Chondrocyte (in vitro differentiated cells): ENCODE data around the gene LRP6. TPM values are rescaled to one million over a fixed set of nuclear protein-coding genes. Genes with fewer than 3 reads are reported as not detected.

ENCODE experiments used
- DNase-seq: peaks from one replicate; pipeline ENCODE4 v3.0.0; 2021; ENCODE audit warnings: mixed read lengths, low spot score
- H3K27ac Mint-ChIP-seq: one replicate; pipeline ENCODE4 v1.8.0; 2021; ENCODE audit warnings: mild to moderate bottlenecking, moderate library complexity, mixed read lengths; ENCODE audit not compliant: unreplicated experiment
- H3K27me3 Mint-ChIP-seq: 2 replicates; pipeline ENCODE4 v1.8.0; 2021; ENCODE audit warnings: low read depth, mixed read lengths
- H3K36me3 Mint-ChIP-seq: 2 replicates; pipeline ENCODE4 v1.8.0; 2021; ENCODE audit warnings: low read depth, mixed read lengths
- H3K4me1 Mint-ChIP-seq: 2 replicates; pipeline ENCODE4 v1.8.0; 2021; ENCODE audit warnings: low read depth, mild to moderate bottlenecking, mixed read lengths
- H3K4me3 Mint-ChIP-seq: one replicate; pipeline ENCODE4 v1.8.0; 2021; ENCODE audit warnings: mild to moderate bottlenecking, moderate library complexity, mixed read lengths; ENCODE audit not compliant: unreplicated experiment
- H3K9me3 Mint-ChIP-seq: 2 replicates; pipeline ENCODE4 v1.8.0; 2021; ENCODE audit warnings: low read depth, mixed read lengths
- CTCF ChIP-seq: fragments of 200-600 bp; sonication (generic); IDR thresholded peaks from 2 replicates; pipeline ENCODE4 v1.5.0; 2021; ENCODE audit warnings: antibody characterized with exemption, mild to moderate bottlenecking, moderate library complexity
- total RNA-seq: library from RNA; stranded (reverse); gene quantifications from 3 replicates; pipeline ENCODE4 v1.2.1, GENCODE V29; 2021

The LRP6 gene
- total RNA-seq, 1 donor from 2014 or later, result 41.4 TPM

DNA sequence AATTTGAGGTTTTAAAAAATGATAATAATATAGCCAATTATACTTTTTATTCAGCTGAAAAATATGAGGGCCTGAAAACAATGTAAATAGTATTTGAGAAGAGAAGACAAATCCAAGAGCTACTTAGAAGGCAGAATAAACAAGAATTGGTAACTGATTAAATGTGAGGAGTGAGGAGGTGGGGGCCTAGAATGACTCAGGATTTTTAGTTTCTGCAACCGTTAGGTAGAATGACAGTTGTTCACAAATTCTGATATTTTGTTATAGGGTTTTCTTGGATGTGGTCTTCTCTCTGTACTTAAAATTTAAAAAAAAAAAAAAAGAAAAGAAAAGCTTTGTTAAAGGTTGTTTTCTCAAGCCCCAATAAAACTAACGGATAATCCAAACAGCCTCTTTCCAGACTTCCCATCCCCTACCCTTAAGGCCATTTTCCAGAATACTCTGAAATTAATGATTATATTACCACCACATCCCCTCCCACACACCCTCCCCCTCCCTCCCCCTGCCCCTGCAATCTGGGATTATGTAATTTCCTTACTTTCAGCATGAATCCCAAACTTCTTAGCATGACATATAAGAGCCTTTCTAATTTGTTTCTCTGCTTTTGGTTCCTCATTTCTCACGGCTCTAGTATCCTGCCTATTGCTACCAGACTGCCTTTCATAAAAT, 50.4 kb downstream of the LRP6 start:
- Mint-ChIP-seq H3K36me3 (peaks cover 2% of the 10 kb centered on the region), H3K27ac (peak overlapping the region; percentile 75), H3K9me3 (peaks cover 2% of the 10 kb centered on the region), H3K4me1 (peaks cover 52% of the 10 kb centered on the region), H3K4me3 (no peak overlapping the region), H3K27me3 (no peaks in the 10 kb centered on the region)
- TF ChIP-seq CTCF, result no peak
- DNase-seq, result no peak

DNA sequence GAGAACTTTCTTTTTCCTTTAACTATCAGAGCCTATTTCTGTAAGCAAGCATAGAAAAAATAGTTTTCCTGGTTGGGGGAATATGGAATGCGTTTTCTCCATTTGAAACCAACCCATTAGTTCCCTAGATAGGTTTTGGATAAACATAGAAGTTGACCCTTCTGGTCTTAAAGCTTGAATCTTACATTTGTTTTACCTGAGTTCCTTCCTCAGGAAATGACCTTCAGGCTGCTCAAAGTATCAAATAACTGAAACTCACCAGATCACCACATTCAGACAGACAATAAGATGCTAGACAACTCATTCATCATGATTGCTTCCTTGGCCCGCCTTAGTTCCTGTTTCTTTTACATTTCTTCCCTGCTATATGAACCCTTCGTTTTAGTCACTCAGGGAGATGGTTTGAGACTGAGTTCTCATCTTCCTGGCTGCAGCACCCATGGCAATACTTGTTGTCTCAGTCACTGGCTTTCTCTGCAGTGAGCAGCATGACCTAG, 52.2 kb downstream of the LRP6 start:
- peaks cover 39% of the 10 kb centered on the region for H3K4me1 Mint-ChIP-seq
- no peaks in the 10 kb centered on the region for H3K27me3 Mint-ChIP-seq
- no peak for TF ChIP-seq CTCF
- H3K27ac Mint-ChIP-seq, result peak overlapping the region; percentile 71
- peaks cover 2% of the 10 kb centered on the region for H3K9me3 Mint-ChIP-seq
- H3K36me3 Mint-ChIP-seq, result peaks cover 2% of the 10 kb centered on the region
- no peak overlapping the region for H3K4me3 Mint-ChIP-seq
- DNase-seq, result no peak

- Mint-ChIP-seq H3K4me1 (peaks cover 34% of the 10 kb centered on the region), H3K27me3 (no peaks in the 10 kb centered on the region), H3K9me3 (peaks cover 2% of the 10 kb centered on the region), H3K36me3 (peaks cover 2% of the 10 kb centered on the region), H3K27ac (peak overlapping the region; percentile 49), H3K4me3 (no peak overlapping the region)
- TF ChIP-seq CTCF, result no peak
- no peak for DNase-seq
These were observed 52.6 kb downstream of the LRP6 start for GRCh38 chr12:12214201-12214600.

DNA sequence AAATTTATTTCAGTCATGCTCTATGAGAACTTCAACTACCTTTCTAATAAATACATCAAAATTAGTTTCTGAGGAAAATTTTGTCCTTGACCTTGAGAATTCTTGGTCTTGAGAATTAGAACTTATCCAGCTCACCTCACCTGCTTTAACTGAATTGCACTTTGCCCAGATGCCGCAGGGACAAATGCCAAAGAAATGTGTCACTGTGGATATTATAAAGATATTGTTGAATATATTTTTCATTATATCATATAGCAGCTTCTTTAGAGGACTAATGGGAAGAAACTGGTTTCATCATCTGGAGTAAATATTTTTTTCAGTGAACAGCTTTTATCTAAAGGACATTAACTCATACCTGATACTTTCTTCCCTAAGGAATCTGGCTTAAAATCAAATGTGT, 54.1 kb downstream of the LRP6 start:
- no peak overlapping the region for H3K27ac Mint-ChIP-seq
- no peaks in the 10 kb centered on the region for H3K27me3 Mint-ChIP-seq
- peaks cover under 1% of the 10 kb centered on the region for H3K36me3 Mint-ChIP-seq
- no peak for DNase-seq
- H3K4me1 Mint-ChIP-seq, result peaks cover 29% of the 10 kb centered on the region
- TF ChIP-seq CTCF, result no peak
- H3K9me3 Mint-ChIP-seq, result peaks cover 1% of the 10 kb centered on the region
- H3K4me3 Mint-ChIP-seq, result no peak overlapping the region

GRCh38 chr12:12210983-12211382, 55.9 kb downstream of the LRP6 start:
- Mint-ChIP-seq H3K9me3 (no peaks in the 10 kb centered on the region), H3K36me3 (no peaks in the 10 kb centered on the region), H3K4me1 (peaks cover 23% of the 10 kb centered on the region), H3K4me3 (no peak overlapping the region), H3K27ac (no peak overlapping the region), H3K27me3 (no peaks in the 10 kb centered on the region)
- no peak for TF ChIP-seq CTCF
- DNase-seq, result no peak
